Measurements from ENCODE around the gene GBP1. TPM values are rescaled to one million over a fixed set of nuclear protein-coding genes. Genes with fewer than 3 reads are reported as not detected.
"Not testable (repeated sequence)": the region's sequence is repeated elsewhere in the genome, so short reads cannot be mapped to it uniquely, and the experiment has no call there.

The GBP1 gene
- polyA plus RNA-seq, 1 donor = 39.3 TPM

- H3K9me3 ChIP-seq (ENCODE audit: control insufficient read depth, low read depth, low read length) = no peaks in the 10 kb centered on the region
- no peaks in the 10 kb centered on the region for H3K36me3 ChIP-seq (ENCODE audit: control insufficient read depth, insufficient read depth, low read length)
- H3K27ac ChIP-seq (ENCODE audit: low read length) = no peak overlapping the region
- no peaks in the 10 kb centered on the region for H3K4me1 ChIP-seq (ENCODE audit: control insufficient read depth, insufficient read depth, low read length)
- 100% methylated on average over 1 of the region's 1 CpG for WGBS (ENCODE audit: insufficient coverage, low lambda C conversion rate)
- no peak for DNase-seq
- no peaks in the 10 kb centered on the region for H3K27me3 ChIP-seq (ENCODE audit: control insufficient read depth, insufficient read depth, low read length)
- no peak overlapping the region for H3K4me3 ChIP-seq (ENCODE audit: low read length)
Measured at GRCh38 chr1:89089962-89090361, 25.0 kb upstream of the GBP1 start.

DNA sequence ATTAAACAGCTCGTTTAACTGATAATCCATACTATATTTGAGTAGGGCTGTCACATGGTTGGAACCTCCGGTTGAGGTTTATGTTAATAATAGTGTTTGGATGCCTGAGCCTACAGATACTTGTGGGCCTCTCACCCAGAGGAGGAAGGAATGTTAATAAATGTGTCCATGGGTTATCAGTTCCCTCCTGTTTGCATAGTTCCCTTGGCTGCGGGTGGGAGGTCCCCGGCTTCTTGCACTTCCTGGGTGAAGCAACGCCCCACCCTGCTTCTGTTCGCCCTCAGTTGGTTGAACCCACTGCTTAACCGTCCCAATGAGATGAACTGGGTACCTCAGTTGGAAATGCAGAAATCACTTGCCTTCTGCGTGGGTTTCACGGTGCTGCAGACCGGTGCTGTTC is 23.6 kb upstream of the GBP1 start:
- WGBS (ENCODE audit: insufficient coverage, low lambda C conversion rate) = no CpG with 5 or more reads among the region's 10 CpGs
- no peaks in the 10 kb centered on the region for H3K4me1 ChIP-seq (ENCODE audit: control insufficient read depth, insufficient read depth, low read length)
- H3K27me3 ChIP-seq (ENCODE audit: control insufficient read depth, insufficient read depth, low read length) = no peaks in the 10 kb centered on the region
- no peak overlapping the region for H3K4me3 ChIP-seq (ENCODE audit: low read length)
- no peaks in the 10 kb centered on the region for H3K36me3 ChIP-seq (ENCODE audit: control insufficient read depth, insufficient read depth, low read length)
- peak; percentile 16 to 51 for DNase-seq
- no peak overlapping the region for H3K27ac ChIP-seq (ENCODE audit: low read length)
- no peaks in the 10 kb centered on the region for H3K9me3 ChIP-seq (ENCODE audit: control insufficient read depth, low read depth, low read length)

GRCh38 chr1:89087241-89087640 is 22.2 kb upstream of the GBP1 start:
- Histone ChIP-seq H3K9me3 (ENCODE audit: control insufficient read depth, low read depth, low read length) (no peaks in the 10 kb centered on the region), H3K4me1 (ENCODE audit: control insufficient read depth, insufficient read depth, low read length) (no peaks in the 10 kb centered on the region), H3K36me3 (ENCODE audit: control insufficient read depth, insufficient read depth, low read length) (no peaks in the 10 kb centered on the region), H3K4me3 (ENCODE audit: low read length) (no peak overlapping the region), H3K27me3 (ENCODE audit: control insufficient read depth, insufficient read depth, low read length) (no peaks in the 10 kb centered on the region), H3K27ac (ENCODE audit: low read length) (no peak overlapping the region)
- no CpG with 5 or more reads among the region's 8 CpGs for WGBS (ENCODE audit: insufficient coverage, low lambda C conversion rate)
- no peak for DNase-seq

DNA sequence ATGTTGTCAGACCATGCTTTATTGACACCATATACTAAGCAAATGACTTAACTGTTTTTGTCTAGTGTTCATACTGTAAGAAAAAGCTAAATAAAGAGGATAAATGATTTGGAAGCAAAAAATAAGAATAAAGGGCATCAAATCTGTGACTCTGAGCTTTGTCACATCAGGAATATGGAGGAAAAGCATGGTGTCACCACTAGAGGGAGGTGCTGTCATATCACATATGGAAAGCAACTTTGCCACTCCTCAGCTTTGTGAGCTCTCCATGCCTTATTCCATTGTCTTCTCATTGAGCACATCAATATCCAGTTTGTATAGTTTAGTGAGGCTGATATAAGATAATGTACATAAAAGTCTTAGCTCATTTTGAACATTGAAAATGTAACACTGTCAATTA is 20.8 kb upstream of the GBP1 start:
- Histone ChIP-seq H3K27ac (ENCODE audit: low read length) (no peak overlapping the region), H3K9me3 (ENCODE audit: control insufficient read depth, low read depth, low read length) (no peaks in the 10 kb centered on the region), H3K4me3 (ENCODE audit: low read length) (no peak overlapping the region), H3K4me1 (ENCODE audit: control insufficient read depth, insufficient read depth, low read length) (no peaks in the 10 kb centered on the region), H3K36me3 (ENCODE audit: control insufficient read depth, insufficient read depth, low read length) (no peaks in the 10 kb centered on the region), H3K27me3 (ENCODE audit: control insufficient read depth, insufficient read depth, low read length) (no peaks in the 10 kb centered on the region)
- DNase-seq = peak in 1 of 2 donors; percentile 19

- Histone ChIP-seq H3K27ac (ENCODE audit: low read length) (no peak overlapping the region), H3K36me3 (ENCODE audit: control insufficient read depth, insufficient read depth, low read length) (no peaks in the 10 kb centered on the region), H3K4me3 (ENCODE audit: low read length) (no peak overlapping the region), H3K4me1 (ENCODE audit: control insufficient read depth, insufficient read depth, low read length) (no peaks in the 10 kb centered on the region), H3K27me3 (ENCODE audit: control insufficient read depth, insufficient read depth, low read length) (no peaks in the 10 kb centered on the region), H3K9me3 (ENCODE audit: control insufficient read depth, low read depth, low read length) (no peaks in the 10 kb centered on the region)
- DNase-seq = no peak
- WGBS (ENCODE audit: insufficient coverage, low lambda C conversion rate) = 100% methylated on average over 1 of the region's 3 CpGs
Measured at GRCh38 chr1:89081005-89081404, 16.0 kb upstream of the GBP1 start.

DNA sequence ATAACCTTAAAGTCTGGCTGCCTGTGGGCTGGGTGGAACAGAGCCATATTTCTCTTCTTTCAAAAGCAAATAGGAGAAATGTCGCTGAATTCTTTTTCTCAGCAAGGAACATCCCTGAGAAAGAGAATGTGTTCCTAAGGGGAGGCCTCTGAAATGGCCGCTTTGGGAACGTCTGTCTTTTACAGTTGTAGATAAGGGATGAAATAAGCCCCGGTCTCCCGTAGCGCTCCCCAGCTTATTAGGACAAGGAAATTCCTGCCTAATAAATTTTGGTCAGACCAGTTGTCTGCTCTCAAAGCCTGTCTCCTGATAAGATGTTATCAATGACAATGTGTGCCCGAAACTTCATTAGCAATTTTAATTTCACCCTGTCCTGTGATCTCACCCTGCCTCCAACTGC is 15.1 kb upstream of the GBP1 start:
- not testable (repeated sequence) for DNase-seq; H3K4me3 ChIP-seq (ENCODE audit: low read length); H3K9me3 ChIP-seq (ENCODE audit: control insufficient read depth, low read depth, low read length); H3K4me1 ChIP-seq (ENCODE audit: control insufficient read depth, insufficient read depth, low read length); H3K27me3 ChIP-seq (ENCODE audit: control insufficient read depth, insufficient read depth, low read length); H3K36me3 ChIP-seq (ENCODE audit: control insufficient read depth, insufficient read depth, low read length); H3K27ac ChIP-seq (ENCODE audit: low read length)
- WGBS (ENCODE audit: insufficient coverage, low lambda C conversion rate) = 100% methylated on average over 1 of the region's 7 CpGs

DNA sequence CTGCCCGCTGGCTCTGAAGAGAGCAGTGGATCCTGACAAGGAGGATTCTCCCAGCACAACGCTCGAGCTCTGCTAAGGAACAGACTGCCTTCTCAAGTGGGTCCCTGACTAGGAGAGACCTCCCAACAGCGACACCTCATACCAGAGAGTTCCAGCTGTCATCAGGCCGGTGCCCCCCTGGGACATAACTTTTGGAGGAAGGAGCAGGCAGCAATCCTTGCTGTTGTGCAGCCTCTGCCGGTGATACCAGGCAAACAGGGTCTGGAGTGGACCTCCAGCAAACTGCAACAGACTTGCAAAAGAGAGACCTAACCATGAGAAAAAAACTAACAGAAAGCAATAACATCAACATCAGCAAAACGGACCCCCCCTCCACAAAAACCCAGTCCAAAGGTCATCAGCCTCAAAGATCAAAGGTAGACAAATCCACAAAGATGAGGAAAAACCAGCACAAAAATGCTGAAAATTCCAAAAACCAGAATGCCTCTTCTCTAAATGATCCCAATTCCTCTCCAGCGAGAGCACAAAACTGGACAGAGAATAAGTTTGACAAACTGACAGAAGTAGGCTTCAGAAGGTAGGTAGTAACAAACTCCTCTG is 7.6 kb upstream of the GBP1 start:
- WGBS (ENCODE audit: insufficient coverage, low lambda C conversion rate) = 43% methylated on average over 2 of the region's 8 CpGs
- not testable (repeated sequence) for H3K9me3 ChIP-seq (ENCODE audit: control insufficient read depth, low read depth, low read length); H3K4me1 ChIP-seq (ENCODE audit: control insufficient read depth, insufficient read depth, low read length); H3K36me3 ChIP-seq (ENCODE audit: control insufficient read depth, insufficient read depth, low read length); H3K4me3 ChIP-seq (ENCODE audit: low read length); DNase-seq; H3K27me3 ChIP-seq (ENCODE audit: control insufficient read depth, insufficient read depth, low read length); H3K27ac ChIP-seq (ENCODE audit: low read length)

- Histone ChIP-seq H3K27me3 (ENCODE audit: control insufficient read depth, insufficient read depth, low read length) (no peaks in the 10 kb centered on the region), H3K27ac (ENCODE audit: low read length) (no peak overlapping the region), H3K4me3 (ENCODE audit: low read length) (no peak overlapping the region), H3K4me1 (ENCODE audit: control insufficient read depth, insufficient read depth, low read length) (peaks cover 2% of the 10 kb centered on the region), H3K36me3 (ENCODE audit: control insufficient read depth, insufficient read depth, low read length) (no peaks in the 10 kb centered on the region), H3K9me3 (ENCODE audit: control insufficient read depth, low read depth, low read length) (no peaks in the 10 kb centered on the region)
- no CpG with 5 or more reads among the region's 1 CpG for WGBS (ENCODE audit: insufficient coverage, low lambda C conversion rate)
- DNase-seq = no peak
Measured at GRCh38 chr1:89070509-89070908, 5.5 kb upstream of the GBP1 start.

- Histone ChIP-seq H3K36me3 (ENCODE audit: control insufficient read depth, insufficient read depth, low read length) (no peaks in the 10 kb centered on the region), H3K9me3 (ENCODE audit: control insufficient read depth, low read depth, low read length) (no peaks in the 10 kb centered on the region), H3K27me3 (ENCODE audit: control insufficient read depth, insufficient read depth, low read length) (no peaks in the 10 kb centered on the region), H3K4me3 (ENCODE audit: low read length) (no peak overlapping the region), H3K27ac (ENCODE audit: low read length) (no peak overlapping the region), H3K4me1 (ENCODE audit: control insufficient read depth, insufficient read depth, low read length) (peaks cover 4% of the 10 kb centered on the region)
- DNase-seq = no peak
- 93% methylated on average over 2 of the region's 2 CpGs for WGBS (ENCODE audit: insufficient coverage, low lambda C conversion rate)
Measured at GRCh38 chr1:89069951-89070350, 4.9 kb upstream of the GBP1 start.

DNA sequence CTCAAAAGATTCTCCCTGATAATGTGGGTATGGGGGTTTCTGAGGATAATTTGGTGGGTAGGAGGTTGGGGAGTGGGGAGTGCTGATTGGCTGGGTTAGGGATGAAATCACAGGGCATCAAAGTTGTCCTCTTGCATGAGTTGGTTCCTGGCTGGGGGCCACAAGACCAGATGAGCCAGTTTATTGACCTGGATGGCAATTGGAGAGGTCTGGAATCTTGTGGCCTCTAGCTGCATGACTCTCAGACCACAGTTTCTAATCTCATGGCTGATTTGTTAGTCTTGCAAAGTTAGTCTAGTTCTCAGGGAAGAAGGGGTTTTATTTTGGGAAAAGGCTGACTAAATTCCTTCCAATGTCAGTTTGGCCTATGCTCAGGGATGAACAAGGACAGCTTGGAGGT is 3.3 kb upstream of the GBP1 start:
- H3K27ac ChIP-seq (ENCODE audit: low read length) = no peak overlapping the region
- no peaks in the 10 kb centered on the region for H3K9me3 ChIP-seq (ENCODE audit: control insufficient read depth, low read depth, low read length)
- DNase-seq = peak in 1 of 2 donors; percentile 13
- peaks cover 7% of the 10 kb centered on the region for H3K4me1 ChIP-seq (ENCODE audit: control insufficient read depth, insufficient read depth, low read length)
- no peaks in the 10 kb centered on the region for H3K36me3 ChIP-seq (ENCODE audit: control insufficient read depth, insufficient read depth, low read length)
- no peaks in the 10 kb centered on the region for H3K27me3 ChIP-seq (ENCODE audit: control insufficient read depth, insufficient read depth, low read length)
- no peak overlapping the region for H3K4me3 ChIP-seq (ENCODE audit: low read length)

- peaks cover 6% of the 10 kb centered on the region for H3K36me3 ChIP-seq (ENCODE audit: control insufficient read depth, insufficient read depth, low read length)
- peak overlapping the region; percentile 85 for H3K27ac ChIP-seq (ENCODE audit: low read length)
- DNase-seq = peak in 1 of 2 donors; percentile 53
- no peaks in the 10 kb centered on the region for H3K9me3 ChIP-seq (ENCODE audit: control insufficient read depth, low read depth, low read length)
- 18% methylated on average over 2 of the region's 4 CpGs for WGBS (ENCODE audit: insufficient coverage, low lambda C conversion rate)
- no peaks in the 10 kb centered on the region for H3K27me3 ChIP-seq (ENCODE audit: control insufficient read depth, insufficient read depth, low read length)
- peaks cover 11% of the 10 kb centered on the region for H3K4me1 ChIP-seq (ENCODE audit: control insufficient read depth, insufficient read depth, low read length)
- peak overlapping the region; percentile 44 for H3K4me3 ChIP-seq (ENCODE audit: low read length)
Measured at GRCh38 chr1:89064632-89065031, 376 bp downstream of the GBP1 start.
